IPS DF 6.9 (cell line): ENCODE data around the gene CERS6.

Experiments
- DNase-seq: peaks from one replicate; pipeline ENCODE4 v3.0.0-alpha.2; 2013; ENCODE audit warnings: low read depth, low spot score
- H3K27ac ChIP-seq: one replicate; pipeline ENCODE4 v1.5.1; 2013; ENCODE audit warnings: low read length, control low read depth
- H3K27me3 ChIP-seq: 2 replicates; pipeline ENCODE4 v1.6.1; 2013; ENCODE audit warnings: mild to moderate bottlenecking, low read length; ENCODE audit not compliant: control insufficient read depth, insufficient read depth
- H3K36me3 ChIP-seq: 2 replicates; pipeline ENCODE4 v1.6.1; 2013; ENCODE audit warnings: low read length; ENCODE audit not compliant: control insufficient read depth, insufficient read depth
- H3K4me1 ChIP-seq: 2 replicates; pipeline ENCODE4 v1.6.1; 2013; ENCODE audit warnings: low read length; ENCODE audit not compliant: control insufficient read depth, insufficient read depth
- H3K4me3 ChIP-seq: 2 replicates; pipeline ENCODE4 v1.5.1; 2013; ENCODE audit warnings: mild to moderate bottlenecking, low read length
- H3K9me3 ChIP-seq: 2 replicates; pipeline ENCODE4 v1.6.1; 2013; ENCODE audit warnings: low read length, inconsistent platforms; ENCODE audit not compliant: control insufficient read depth, insufficient read depth
- WGBS: extraction: QIAGEN DNeasy Blood & Tissue Kit; methylation state at CpG from one replicate; pipeline ENCODE4 v1.1.7; 2013; ENCODE audit warnings: mixed read lengths, missing lambda C conversion rate; ENCODE audit not compliant: insufficient read length, insufficient coverage; 5-methylcytosine and 5-hydroxymethylcytosine counted together

CERS6 gene

GRCh38 chr2:168456521-168457189, 583 bp downstream of the CERS6 start:
- no peaks in the 10 kb centered on the region for H3K9me3 ChIP-seq
- 0 out of 2 replicates have a peak, but pooled peaks cover 2% of the 10 kb centered on the region for H3K4me1 ChIP-seq
- H3K4me3 ChIP-seq = peak overlapping the region; percentile 71
- H3K27me3 ChIP-seq = no peaks in the 10 kb centered on the region
- no peak for DNase-seq
- H3K27ac ChIP-seq = no peak overlapping the region
- WGBS = no CpG with 5 or more reads among the region's 61 CpGs
- H3K36me3 ChIP-seq = no peaks in the 10 kb centered on the region

DNA sequence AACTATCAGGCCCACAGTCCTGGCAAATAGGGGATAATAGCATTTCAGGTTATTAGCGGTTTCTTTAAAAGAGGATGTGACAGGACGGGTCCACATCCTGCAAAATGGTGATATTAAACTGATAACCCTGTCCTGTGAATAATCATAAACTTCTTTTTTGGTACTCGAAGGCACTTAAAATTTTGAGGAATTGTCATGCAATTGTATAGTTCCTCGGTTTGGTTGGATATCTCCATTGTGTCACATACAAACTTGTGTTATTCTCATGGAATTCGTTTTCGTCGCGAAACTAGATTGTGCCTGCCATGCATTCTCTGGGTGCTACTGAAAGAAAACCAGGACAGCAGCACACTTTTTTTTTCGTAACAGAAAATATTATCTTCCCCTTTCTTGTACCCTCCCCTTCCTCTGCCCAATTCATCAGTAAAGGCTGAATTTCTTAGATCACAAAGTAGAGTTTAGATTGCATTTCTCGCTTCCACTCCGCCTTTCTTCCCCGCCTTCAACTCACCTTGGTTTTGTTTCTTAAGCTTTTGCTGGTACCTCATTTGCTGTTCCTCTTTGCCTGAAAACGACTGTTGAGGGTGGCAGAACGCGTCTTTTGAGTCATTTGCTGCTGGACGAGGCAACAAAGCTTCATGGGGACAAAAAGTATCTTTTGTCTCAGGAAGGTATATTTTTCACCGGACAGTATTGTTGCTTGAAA, 1.3 kb downstream of the CERS6 start:
- no peak for DNase-seq
- Histone ChIP-seq H3K9me3 (no peaks in the 10 kb centered on the region), H3K4me1 (0 out of 2 replicates have a peak, but pooled peaks cover 2% of the 10 kb centered on the region), H3K36me3 (no peaks in the 10 kb centered on the region), H3K27ac (no peak overlapping the region), H3K4me3 (peak overlapping the region; percentile 71; the same call in 1 of the 2 replicates), H3K27me3 (no peaks in the 10 kb centered on the region)
- no CpG with 5 or more reads among the region's 17 CpGs for WGBS

GRCh38 chr2:168458139-168458538, 2.1 kb downstream of the CERS6 start:
- no CpG with 5 or more reads among the region's 1 CpG for WGBS
- Histone ChIP-seq H3K4me1 (0 out of 2 replicates have a peak, but pooled peaks cover 2% of the 10 kb centered on the region), H3K27ac (no peak overlapping the region), H3K27me3 (no peaks in the 10 kb centered on the region), H3K36me3 (no peaks in the 10 kb centered on the region), H3K9me3 (no peaks in the 10 kb centered on the region), H3K4me3 (no peak overlapping the region)
- no peak for DNase-seq

GRCh38 chr2:168459256-168459655, 3.2 kb downstream of the CERS6 start:
- WGBS = no CpG with 5 or more reads among the region's 4 CpGs
- no peak overlapping the region for H3K4me3 ChIP-seq

DNA sequence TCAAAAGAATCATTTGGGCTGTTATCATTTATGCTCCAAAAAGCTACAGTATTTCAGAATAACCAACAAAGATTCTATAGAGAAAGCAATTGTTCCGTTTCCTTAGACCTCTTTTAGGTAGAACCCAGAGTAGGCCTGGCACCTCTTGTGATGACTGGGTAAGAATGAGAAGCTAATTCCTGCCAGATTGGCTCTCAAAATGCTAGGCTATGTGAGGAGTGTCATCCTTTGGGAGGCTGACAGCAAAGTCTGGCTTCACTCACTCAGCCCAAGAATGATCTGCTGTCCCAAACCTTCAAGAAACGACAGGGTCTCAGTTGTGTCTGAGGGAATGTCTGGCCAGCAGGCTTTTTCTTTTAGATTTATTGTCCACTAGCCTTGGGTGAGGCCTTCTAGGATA, 4.5 kb downstream of the CERS6 start:
- Histone ChIP-seq H3K36me3 (no peaks in the 10 kb centered on the region), H3K4me1 (peaks cover 1% of the 10 kb centered on the region; the same call in 1 of the 2 replicates), H3K4me3 (no peak overlapping the region), H3K27me3 (no peaks in the 10 kb centered on the region), H3K9me3 (no peaks in the 10 kb centered on the region), H3K27ac (no peak overlapping the region)
- no peak for DNase-seq
- no CpG with 5 or more reads among the region's 2 CpGs for WGBS

More at GRCh38 chr2:168459256-168459655, 3.2 kb downstream of the CERS6 start:
- Histone ChIP-seq H3K27ac (no peak overlapping the region), H3K9me3 (no peaks in the 10 kb centered on the region), H3K4me1 (0 out of 2 replicates have a peak, but pooled peaks cover 2% of the 10 kb centered on the region), H3K27me3 (no peaks in the 10 kb centered on the region), H3K36me3 (no peaks in the 10 kb centered on the region)
- no peak for DNase-seq

DNA sequence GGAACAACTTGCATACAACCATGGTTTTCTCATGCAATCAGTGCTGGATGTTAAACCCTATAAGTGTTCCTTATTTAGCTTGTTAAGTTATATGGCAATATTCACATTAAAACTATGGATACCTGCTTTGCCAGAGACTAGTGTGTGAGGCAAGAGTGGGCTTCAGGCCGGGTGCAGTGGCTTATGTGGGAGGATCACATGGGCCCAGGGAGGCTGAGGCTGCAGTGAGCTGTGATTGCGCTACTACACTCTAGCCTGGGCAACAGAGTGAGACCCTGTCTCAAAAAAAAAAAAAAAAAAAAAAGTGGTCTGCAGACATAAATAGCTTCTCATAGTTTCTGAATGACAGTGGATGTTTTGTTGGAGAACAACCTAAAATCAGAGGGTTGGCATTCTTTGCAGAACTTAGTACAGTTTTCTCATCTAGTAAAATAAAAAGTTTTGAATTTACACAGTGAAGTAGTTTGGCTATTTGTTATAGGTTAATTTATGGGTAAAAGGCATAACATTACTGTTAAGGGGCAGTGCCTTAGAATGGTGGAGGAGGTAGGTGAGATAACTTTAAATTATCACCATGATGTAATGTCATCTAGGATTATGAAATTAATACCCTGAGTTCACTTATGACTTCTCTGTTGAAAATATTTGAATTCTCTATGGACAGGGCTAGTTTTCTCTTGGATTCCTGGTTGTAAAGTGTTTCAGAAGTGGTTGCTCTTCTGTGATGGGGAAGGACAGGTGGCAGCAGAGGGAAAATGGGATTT, 5.3 kb downstream of the CERS6 start:
- Histone ChIP-seq H3K4me3 (no peak overlapping the region), H3K9me3 (no peaks in the 10 kb centered on the region), H3K36me3 (no peaks in the 10 kb centered on the region), H3K4me1 (peaks cover 3% of the 10 kb centered on the region; the same call in 1 of the 2 replicates), H3K27me3 (no peaks in the 10 kb centered on the region), H3K27ac (no peak overlapping the region)
- no peak for DNase-seq
- WGBS = no CpG with 5 or more reads among the region's 2 CpGs

DNA sequence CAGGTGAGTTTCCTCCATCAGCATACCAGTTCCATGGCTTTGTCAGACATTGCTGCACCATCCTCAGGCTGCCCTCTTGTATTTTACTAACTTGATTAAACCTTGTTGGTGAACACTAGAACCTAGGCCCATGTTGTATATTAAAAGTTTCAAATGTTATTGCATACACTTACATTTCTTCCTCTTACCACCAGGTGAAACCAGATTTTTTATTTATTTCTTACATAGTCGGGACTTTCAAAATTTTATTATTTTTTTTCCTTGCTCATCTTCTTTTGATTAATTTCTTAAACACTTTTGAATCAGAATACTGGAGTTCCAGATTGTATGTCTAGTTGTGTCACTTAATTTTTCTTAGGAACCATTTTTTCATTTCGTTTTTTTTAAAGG, 5.9 kb downstream of the CERS6 start:
- no CpG with 5 or more reads among the region's 2 CpGs for WGBS

GRCh38 chr2:168462543-168463045, 6.5 kb downstream of the CERS6 start:
- Histone ChIP-seq H3K4me3 (no peak overlapping the region), H3K36me3 (no peaks in the 10 kb centered on the region), H3K27me3 (no peaks in the 10 kb centered on the region), H3K9me3 (no peaks in the 10 kb centered on the region), H3K27ac (no peak overlapping the region), H3K4me1 (peaks cover 3% of the 10 kb centered on the region; the same call in 1 of the 2 replicates)
- DNase-seq = no peak
- WGBS = no CpG with 5 or more reads among the region's 2 CpGs

More for the DNA sequence above, 5.9 kb downstream of the CERS6 start:
- peaks cover 3% of the 10 kb centered on the region; the same call in 1 of the 2 replicates for H3K4me1 ChIP-seq
- H3K27ac ChIP-seq = no peak overlapping the region
- no peak overlapping the region for H3K4me3 ChIP-seq
- no peaks in the 10 kb centered on the region for H3K27me3 ChIP-seq
- no peaks in the 10 kb centered on the region for H3K36me3 ChIP-seq
- H3K9me3 ChIP-seq = no peaks in the 10 kb centered on the region
- no peak for DNase-seq

GRCh38 chr2:168465594-168465993, 9.5 kb downstream of the CERS6 start:
- H3K36me3 ChIP-seq = no peaks in the 10 kb centered on the region
- H3K4me1 ChIP-seq = peaks cover 7% of the 10 kb centered on the region; the same call in 1 of the 2 replicates
- H3K4me3 ChIP-seq = no peak overlapping the region
- no peak overlapping the region for H3K27ac ChIP-seq
- H3K9me3 ChIP-seq = no peaks in the 10 kb centered on the region
- no peaks in the 10 kb centered on the region for H3K27me3 ChIP-seq
- no peak for DNase-seq

DNA sequence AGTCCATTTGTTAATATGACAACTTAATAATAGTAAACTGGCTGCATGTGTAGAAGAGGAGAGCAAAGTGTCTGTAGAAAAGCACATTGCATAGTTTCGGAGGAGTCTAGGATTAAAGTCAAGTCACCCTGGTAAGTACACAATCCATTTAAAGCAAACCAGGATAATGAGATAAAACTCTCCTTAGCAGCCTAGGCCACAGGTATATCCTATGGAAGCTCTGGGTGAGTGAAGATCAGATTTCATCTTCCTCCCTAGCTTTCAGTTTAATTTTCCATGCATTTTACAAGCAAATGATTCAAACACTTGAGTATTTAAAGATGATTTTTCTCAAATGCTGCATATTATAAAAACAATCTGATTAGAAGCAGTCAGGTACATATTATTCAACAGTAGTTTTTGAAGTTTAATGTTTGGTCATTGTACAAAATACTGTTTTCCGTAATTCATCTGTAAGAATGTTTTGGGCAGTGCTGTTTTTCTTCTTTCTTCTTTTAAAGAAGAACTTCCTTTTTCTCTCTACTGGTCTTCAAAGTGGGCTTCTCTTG, 10.2 kb downstream of the CERS6 start:
- DNase-seq = no peak
- Histone ChIP-seq H3K36me3 (no peaks in the 10 kb centered on the region), H3K9me3 (no peaks in the 10 kb centered on the region), H3K4me3 (no peak overlapping the region), H3K27ac (no peak overlapping the region), H3K27me3 (no peaks in the 10 kb centered on the region), H3K4me1 (peaks cover 7% of the 10 kb centered on the region; the same call in 1 of the 2 replicates)
- WGBS = no CpG with 5 or more reads among the region's 2 CpGs
